Measurements from ENCODE around the gene NBPF15.
"Not testable (repeated sequence)": the region's sequence is repeated elsewhere in the genome, so short reads cannot be mapped to it uniquely, and the experiment has no call there.

- TF ChIP-seq, protein P1, sequence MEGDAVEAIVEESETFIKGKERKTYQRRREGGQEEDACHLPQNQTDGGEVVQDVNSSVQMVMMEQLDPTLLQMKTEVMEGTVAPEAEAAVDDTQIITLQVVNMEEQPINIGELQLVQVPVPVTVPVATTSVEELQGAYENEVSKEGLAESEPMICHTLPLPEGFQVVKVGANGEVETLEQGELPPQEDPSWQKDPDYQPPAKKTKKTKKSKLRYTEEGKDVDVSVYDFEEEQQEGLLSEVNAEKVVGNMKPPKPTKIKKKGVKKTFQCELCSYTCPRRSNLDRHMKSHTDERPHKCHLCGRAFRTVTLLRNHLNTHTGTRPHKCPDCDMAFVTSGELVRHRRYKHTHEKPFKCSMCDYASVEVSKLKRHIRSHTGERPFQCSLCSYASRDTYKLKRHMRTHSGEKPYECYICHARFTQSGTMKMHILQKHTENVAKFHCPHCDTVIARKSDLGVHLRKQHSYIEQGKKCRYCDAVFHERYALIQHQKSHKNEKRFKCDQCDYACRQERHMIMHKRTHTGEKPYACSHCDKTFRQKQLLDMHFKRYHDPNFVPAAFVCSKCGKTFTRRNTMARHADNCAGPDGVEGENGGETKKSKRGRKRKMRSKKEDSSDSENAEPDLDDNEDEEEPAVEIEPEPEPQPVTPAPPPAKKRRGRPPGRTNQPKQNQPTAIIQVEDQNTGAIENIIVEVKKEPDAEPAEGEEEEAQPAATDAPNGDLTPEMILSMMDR (IDR thresholded peaks at IDR 0.05), result not testable (repeated sequence)
- not testable (repeated sequence) for TF ChIP-seq POLR2A (IDR thresholded peaks at IDR 0.05)
Observed at GRCh38 chr1:144402807-144403206, 58.7 kb downstream of the NBPF15 start.

Measured in testis (tissue), 2 donors.